ENCODE results near the gene MACO1.

DNA sequence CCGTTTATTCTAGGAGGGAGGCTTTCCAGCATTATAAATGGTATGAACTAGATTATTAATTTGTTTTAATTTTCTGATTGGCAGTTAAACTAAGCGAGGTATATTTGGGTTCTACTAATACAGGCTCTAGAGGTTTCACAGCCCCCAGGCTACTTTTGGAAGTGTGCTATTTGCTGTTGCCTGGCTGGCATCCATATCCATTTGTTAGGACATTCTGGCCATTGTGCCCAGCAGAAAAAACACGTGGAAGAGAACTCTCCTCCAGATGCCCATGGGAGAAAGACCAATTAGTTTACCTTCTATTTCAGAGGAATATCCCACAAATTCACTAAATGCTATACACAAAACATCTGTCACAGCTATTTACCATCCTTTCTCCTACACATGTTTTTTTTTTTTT, 29.3 kb downstream of the MACO1 start:
- TF ChIP-seq POLR2A (IDR thresholded peaks at IDR 0.05; ENCODE audit: control extremely low read depth in 1 of 2, low read depth in 2 of 2, low read length in 2 of 2) (no peak), KDM1A (IDR thresholded peaks at IDR 0.05; ENCODE audit: borderline replicate concordance, low read length) (no peak)
